WERI-Rb-1 (cell line): Measurements from ENCODE around the gene ELAVL4.
A peak's percentile ranks its signal among the peaks of the same experiment; 100 is the strongest.
"Not testable (repeated sequence)": the region's sequence is repeated elsewhere in the genome, so short reads cannot be mapped to it uniquely, and the experiment has no call there.

Source experiments
- DNase-seq: peaks from one replicate; pipeline ENCODE4 v3.0.0-alpha.2; 2020
- H3K27ac ChIP-seq: fragments of 250-450 bp; sonication (Bioruptor Pico); 2 replicates; pipeline ENCODE4 v1.5.1; 2020; ENCODE audit warnings: mild to moderate bottlenecking, moderate library complexity
- H3K27me3 ChIP-seq: fragments of 250-450 bp; sonication (Bioruptor Pico); 2 replicates; pipeline ENCODE4 v1.5.1; 2021; ENCODE audit warnings: mild to moderate bottlenecking, low read depth, moderate library complexity; ENCODE audit not compliant: insufficient read depth, severe bottlenecking
- H3K36me3 ChIP-seq: fragments of 250-450 bp; sonication (Bioruptor Pico); 2 replicates; pipeline ENCODE4 v1.5.1; 2020; ENCODE audit warnings: mild to moderate bottlenecking, moderate library complexity
- H3K4me3 ChIP-seq: 2 replicates; pipeline ENCODE4 v1.5.1; 2011; ENCODE audit warnings: low read depth, mild to moderate bottlenecking, control low read depth, low read length
- H3K9me3 ChIP-seq: fragments of 250-450 bp; sonication (Bioruptor Pico); 2 replicates; pipeline ENCODE4 v1.5.1; 2021; ENCODE audit warnings: mild to moderate bottlenecking, moderate library complexity; ENCODE audit not compliant: severe bottlenecking
- TF ChIP-seq, protein P1 (sequence below): IDR thresholded peaks from 2 replicates; pipeline ENCODE4 v1.5.1; 2011; ENCODE audit warnings: low read depth, mild to moderate bottlenecking, control low read depth, inconsistent platforms, low read length

The ELAVL4 gene

DNA sequence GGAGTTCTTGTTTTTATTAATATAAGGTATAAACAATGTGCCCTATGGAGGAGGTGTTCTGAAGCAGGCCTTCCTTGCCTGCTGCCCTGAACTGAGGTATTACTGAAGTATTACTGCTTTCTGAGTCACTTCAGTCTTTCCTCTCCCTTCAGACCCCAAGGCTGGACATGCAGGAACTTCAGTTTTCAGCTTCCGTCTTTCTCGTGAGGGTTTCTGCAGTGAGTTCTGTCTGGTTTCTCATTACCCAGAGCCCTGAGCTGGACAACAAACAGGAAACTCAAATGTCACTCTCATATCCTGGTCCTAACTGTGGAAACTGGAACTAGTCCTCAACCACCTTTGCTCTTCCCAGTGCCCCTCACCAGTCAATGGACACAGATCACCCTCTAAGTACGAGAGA is 46.8 kb downstream of the ELAVL4 start:
- DNase-seq, result no peak
- Histone ChIP-seq H3K27me3 (no peaks in the 10 kb centered on the region), H3K4me3 (no peak overlapping the region), H3K36me3 (no peaks in the 10 kb centered on the region), H3K27ac (peak overlapping the region; percentile 21), H3K9me3 (no peaks in the 10 kb centered on the region)
- TF ChIP-seq, protein P1, sequence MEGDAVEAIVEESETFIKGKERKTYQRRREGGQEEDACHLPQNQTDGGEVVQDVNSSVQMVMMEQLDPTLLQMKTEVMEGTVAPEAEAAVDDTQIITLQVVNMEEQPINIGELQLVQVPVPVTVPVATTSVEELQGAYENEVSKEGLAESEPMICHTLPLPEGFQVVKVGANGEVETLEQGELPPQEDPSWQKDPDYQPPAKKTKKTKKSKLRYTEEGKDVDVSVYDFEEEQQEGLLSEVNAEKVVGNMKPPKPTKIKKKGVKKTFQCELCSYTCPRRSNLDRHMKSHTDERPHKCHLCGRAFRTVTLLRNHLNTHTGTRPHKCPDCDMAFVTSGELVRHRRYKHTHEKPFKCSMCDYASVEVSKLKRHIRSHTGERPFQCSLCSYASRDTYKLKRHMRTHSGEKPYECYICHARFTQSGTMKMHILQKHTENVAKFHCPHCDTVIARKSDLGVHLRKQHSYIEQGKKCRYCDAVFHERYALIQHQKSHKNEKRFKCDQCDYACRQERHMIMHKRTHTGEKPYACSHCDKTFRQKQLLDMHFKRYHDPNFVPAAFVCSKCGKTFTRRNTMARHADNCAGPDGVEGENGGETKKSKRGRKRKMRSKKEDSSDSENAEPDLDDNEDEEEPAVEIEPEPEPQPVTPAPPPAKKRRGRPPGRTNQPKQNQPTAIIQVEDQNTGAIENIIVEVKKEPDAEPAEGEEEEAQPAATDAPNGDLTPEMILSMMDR, result no peak

DNA sequence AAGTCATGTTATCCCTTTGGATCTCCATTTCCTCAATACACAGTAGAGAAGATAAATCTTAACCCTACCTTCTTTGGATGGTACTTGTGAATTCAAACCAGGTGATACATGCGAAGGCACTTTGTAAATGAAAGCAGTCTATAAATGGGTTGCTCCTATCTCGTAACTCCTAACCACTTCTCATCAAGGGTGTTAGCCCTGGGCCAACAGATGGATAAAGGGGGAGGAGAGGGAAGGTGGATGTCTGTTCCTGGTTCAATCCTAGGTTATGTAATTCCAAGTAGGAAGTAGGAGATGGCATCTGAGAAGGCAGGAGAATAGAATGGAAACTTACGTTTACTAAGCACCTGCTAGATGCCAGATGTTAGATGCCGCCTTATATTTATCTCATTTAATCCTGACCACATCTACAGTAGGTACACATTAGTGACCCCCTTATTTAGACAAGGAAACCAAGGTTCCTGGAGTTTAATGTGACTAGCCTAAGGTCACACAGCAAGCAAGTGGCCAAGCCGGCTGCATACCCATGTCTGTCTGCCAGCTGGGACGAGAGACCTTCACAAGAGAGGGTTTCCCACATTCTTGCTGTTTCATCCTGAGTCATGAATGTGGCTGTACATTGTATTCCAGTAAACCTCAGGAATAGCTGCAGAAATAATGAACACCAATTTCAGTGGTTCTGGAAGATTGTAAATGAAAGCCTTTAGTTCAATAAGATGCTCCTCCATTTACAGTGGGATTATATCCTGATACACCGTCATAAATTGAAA is 47.7 kb downstream of the ELAVL4 start:
- TF ChIP-seq, protein P1, result no peak
- Histone ChIP-seq H3K27me3 (no peaks in the 10 kb centered on the region), H3K4me3 (no peak overlapping the region), H3K36me3 (no peaks in the 10 kb centered on the region), H3K9me3 (no peaks in the 10 kb centered on the region), H3K27ac (peak overlapping the region; percentile 27)
- DNase-seq, result peak; percentile 56

DNA sequence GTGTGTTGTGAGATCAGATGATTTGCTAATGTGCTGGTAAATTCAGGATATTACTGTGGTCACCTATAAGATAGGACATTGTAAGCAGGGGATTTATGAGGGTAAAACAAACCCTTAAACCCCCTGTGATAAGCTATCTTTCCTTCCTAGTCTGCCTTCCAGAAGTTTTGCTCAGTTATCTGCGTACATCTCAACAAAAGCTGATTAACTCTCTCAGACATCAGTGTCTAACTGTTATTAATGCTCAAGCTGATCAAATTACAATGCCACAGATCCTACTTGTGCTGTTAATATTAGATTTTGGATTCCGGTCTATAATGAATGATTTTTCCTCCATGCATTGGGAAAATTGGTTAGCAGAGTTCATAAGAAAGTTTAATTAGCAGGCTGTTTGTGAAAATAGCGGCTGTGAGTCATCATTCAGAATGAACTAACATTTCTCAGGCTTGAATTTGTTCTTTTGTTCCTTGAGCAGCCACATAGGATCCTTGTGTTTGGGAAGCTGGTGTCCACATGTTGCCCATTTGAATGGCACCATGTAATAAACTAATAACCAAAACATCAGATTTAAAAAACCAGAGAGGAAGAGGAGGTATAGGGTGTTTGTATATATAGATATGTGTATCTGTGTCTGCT is 48.7 kb downstream of the ELAVL4 start:
- TF ChIP-seq, protein P1, result no peak
- H3K27ac ChIP-seq, result peak overlapping the region; percentile 62
- no peaks in the 10 kb centered on the region for H3K9me3 ChIP-seq
- H3K36me3 ChIP-seq, result no peaks in the 10 kb centered on the region
- no peaks in the 10 kb centered on the region for H3K27me3 ChIP-seq
- peak; percentile 21 for DNase-seq
- H3K4me3 ChIP-seq, result no peak overlapping the region

DNA sequence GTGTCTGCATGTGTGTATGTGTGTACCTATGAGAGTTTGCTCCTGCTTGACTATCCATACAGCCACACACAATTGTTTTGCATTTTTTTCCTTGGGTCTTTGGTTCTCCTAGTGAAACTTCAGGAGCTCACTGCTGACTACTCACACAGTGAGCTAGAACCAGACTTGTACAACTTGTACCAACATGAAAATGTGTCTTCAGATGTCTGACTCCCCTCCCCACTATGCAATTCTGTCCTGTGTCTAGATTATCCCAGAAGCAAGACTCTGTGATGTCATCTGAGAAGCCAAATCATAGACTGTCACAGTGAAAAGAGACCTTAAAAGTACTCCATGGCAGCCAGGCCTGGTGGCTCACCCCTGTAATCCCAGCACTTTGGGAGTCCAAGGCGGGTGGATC is 49.7 kb downstream of the ELAVL4 start:
- no peaks in the 10 kb centered on the region for H3K36me3 ChIP-seq
- peak overlapping the region; percentile 62 for H3K27ac ChIP-seq
- TF ChIP-seq, protein P1, result no peak
- DNase-seq, result peak; percentile 7
- no peaks in the 10 kb centered on the region for H3K27me3 ChIP-seq
- H3K9me3 ChIP-seq, result no peaks in the 10 kb centered on the region
- no peak overlapping the region for H3K4me3 ChIP-seq

DNA sequence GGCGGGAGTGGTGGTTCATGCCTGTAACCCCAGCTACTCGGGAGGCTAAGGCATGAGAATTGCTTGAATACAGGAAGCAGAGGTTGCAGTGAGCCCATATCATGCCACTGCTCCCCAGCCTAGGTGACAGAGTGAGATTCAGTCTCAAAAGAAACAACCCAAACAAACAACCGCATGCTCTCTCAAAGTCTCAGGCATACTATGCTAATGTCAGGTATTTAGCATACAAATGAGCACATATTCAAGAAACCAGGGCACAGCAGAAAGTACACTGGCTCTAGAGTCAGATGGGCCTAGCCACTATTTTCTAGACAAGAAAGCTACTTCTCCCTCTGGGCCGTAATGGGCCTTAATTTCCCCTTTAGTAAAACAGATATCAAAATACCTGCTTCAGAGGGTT is 55.0 kb downstream of the ELAVL4 start:
- Histone ChIP-seq H3K27ac (no peak overlapping the region), H3K27me3 (no peaks in the 10 kb centered on the region), H3K36me3 (no peaks in the 10 kb centered on the region), H3K9me3 (no peaks in the 10 kb centered on the region), H3K4me3 (no peak overlapping the region)
- no peak for DNase-seq
- TF ChIP-seq, protein P1, result no peak

DNA sequence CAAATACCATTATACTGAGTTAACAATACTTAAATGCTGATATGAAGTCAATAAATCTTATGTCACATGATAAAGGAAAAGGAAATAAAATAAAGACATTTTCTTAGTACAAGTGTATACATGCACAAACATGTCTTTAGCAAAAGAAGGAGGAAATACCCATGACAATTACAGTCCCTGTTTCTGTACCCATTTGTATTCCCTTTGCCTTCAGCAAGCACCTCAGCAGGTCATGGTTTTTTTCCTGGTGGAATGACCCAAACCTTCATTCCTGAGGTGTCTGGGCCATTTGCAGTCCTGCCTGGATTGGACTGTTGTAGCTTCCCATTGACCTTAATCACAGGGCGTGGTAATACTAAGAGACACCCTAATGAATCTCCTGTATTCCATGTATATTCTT is 57.6 kb downstream of the ELAVL4 start:
- not testable (repeated sequence) for H3K36me3 ChIP-seq, H3K27ac ChIP-seq, DNase-seq, H3K27me3 ChIP-seq, H3K4me3 ChIP-seq, H3K9me3 ChIP-seq
